Activated T-cell treated with anti-CD3 and anti-CD28 coated beads, Interleukin-2, amount 50 U/mL, for 48 hours (primary cell): ENCODE results near the gene AMELY.
"Not testable (repeated sequence)": the region's sequence is repeated elsewhere in the genome, so short reads cannot be mapped to it uniquely, and the experiment has no call there.

ENCODE experiments used
- DNase-seq, 2 experiments: peaks; one replicate each; pipeline ENCODE4 v3.0.0-alpha.2; 2020

Gene AMELY

GRCh38 chrY:6911253-6911881 lies at the start of gene AMELY:
AMELY (minus strand) TSS chrY:6911752; CDS start chrY:6872608, 39,144 bp downstream.
- DNase-seq: no peak

- DNase-seq: no peak
Measured at GRCh38 chrY:6949947-6950346, 38.4 kb upstream of the AMELY start.

- no peak for DNase-seq
Measured at GRCh38 chrY:6948378-6948777, 36.8 kb upstream of the AMELY start.

GRCh38 chrY:6947695-6948094 lies 36.1 kb upstream of the AMELY start:
- no peak for DNase-seq

GRCh38 chrY:6935497-6935896 lies 23.9 kb upstream of the AMELY start:
- no peak for DNase-seq

- DNase-seq: no peak
Measured at GRCh38 chrY:6931779-6932396, 20.3 kb upstream of the AMELY start.

- no peak for DNase-seq
Measured at GRCh38 chrY:6929237-6929636, 17.7 kb upstream of the AMELY start.

- DNase-seq: no peak
Measured at GRCh38 chrY:6928265-6928664, 16.7 kb upstream of the AMELY start.

- DNase-seq: no peak
Measured at GRCh38 chrY:6921061-6921460, 9.5 kb upstream of the AMELY start.

GRCh38 chrY:6913362-6913761 lies 1.8 kb upstream of the AMELY start:
- no peak for DNase-seq

- no peak for DNase-seq
Measured at GRCh38 chrY:6910372-6911252, 940 bp downstream of the AMELY start, which contains the start of gene TBL1Y. TBL1Y (plus strand) TSS chrY:6910697; CDS start chrY:7025085, 114,388 bp downstream.

GRCh38 chrY:6909856-6910255 lies 1.7 kb downstream of the AMELY start:
- DNase-seq: no peak

GRCh38 chrY:6909118-6909521 lies 2.4 kb downstream of the AMELY start:
- no peak for DNase-seq

GRCh38 chrY:6908021-6908420 lies 3.5 kb downstream of the AMELY start:
- not testable (repeated sequence) for DNase-seq

- DNase-seq: no peak
Measured at GRCh38 chrY:6907591-6907990, 4.0 kb downstream of the AMELY start.

- not testable (repeated sequence) for DNase-seq
Measured at GRCh38 chrY:6902116-6902515, 9.4 kb downstream of the AMELY start.

- DNase-seq: no peak
Measured at GRCh38 chrY:6895236-6895635, 16.3 kb downstream of the AMELY start.

- DNase-seq: no peak
Measured at GRCh38 chrY:6894496-6894895, 17.1 kb downstream of the AMELY start.

GRCh38 chrY:6849384-6849783 lies 62.2 kb downstream of the AMELY start:
- DNase-seq: no peak

GRCh38 chrY:6842650-6843049 lies 68.9 kb downstream of the AMELY start:
- DNase-seq: not testable (repeated sequence)
